GM21390 (cell line): ENCODE data around the gene CCDC110.

Source experiments
- ATAC-seq: cut with Tn5 transposase; IDR thresholded peaks from one replicate; pipeline ENCODE4 v1.9.1; 2021; ENCODE audit not compliant: unreplicated experiment

Gene CCDC110

GRCh38 chr4:185424905-185425646 is 46.5 kb downstream of the CCDC110 start:
- peak; percentile 1 for ATAC-seq

- no peak for ATAC-seq
These were observed 50.0 kb downstream of the CCDC110 start for GRCh38 chr4:185421366-185422124.

DNA sequence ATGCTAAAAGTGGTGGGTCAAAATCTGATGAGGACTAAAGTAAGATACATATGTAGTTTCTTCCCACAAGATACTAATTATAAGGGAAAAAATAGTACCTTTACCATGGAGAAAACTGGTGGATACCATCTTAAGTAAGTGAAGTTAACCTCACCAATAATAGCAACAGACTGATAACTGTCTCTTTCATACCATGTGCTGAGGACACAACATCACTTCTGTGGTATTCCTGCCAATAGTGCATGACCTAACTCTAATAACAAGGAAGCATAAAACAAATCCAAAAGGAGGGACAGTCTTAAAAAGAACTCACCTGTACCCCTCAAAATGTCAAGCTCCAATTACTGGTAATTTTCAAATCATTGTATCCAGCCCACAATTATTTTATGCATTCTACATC is 54.6 kb downstream of the CCDC110 start:
- no peak for ATAC-seq

DNA sequence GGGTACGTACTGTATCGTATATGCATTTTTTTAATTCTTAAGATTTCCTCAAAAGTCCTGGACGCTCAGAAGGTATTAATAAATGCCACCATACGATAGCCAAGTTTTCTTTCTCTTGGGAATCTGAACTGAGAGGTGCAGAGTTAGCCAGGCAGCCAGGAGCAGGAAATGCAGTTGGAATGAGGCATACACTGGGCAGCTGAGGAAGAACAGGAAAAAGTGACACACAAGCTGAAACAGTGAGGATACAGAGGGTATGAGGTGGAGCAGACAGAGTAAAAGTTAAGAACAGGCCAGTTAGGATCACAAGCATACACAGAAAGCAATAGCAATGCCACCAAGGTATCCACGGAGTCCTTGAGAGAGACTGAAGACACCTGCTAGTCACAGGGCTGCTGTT is 59.1 kb downstream of the CCDC110 start:
- ATAC-seq = no peak

DNA sequence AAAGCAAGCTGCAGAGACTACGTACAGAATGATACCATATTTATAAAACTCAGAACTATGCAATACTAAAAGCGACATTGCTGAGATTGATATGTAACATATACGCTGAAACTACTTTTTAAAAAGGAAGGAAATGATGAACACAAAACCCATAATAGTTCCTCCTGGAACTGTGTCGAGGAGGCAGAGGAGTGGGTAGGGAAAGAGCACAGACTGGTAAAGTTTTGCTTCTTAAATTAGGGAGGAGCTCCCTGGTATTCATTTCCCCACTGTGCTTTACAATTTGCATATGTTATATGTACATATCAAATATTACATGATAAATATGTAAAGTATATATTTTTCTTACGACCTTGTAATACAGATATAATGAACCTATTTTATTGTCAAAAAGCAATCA is 59.7 kb downstream of the CCDC110 start:
- ATAC-seq = no peak

DNA sequence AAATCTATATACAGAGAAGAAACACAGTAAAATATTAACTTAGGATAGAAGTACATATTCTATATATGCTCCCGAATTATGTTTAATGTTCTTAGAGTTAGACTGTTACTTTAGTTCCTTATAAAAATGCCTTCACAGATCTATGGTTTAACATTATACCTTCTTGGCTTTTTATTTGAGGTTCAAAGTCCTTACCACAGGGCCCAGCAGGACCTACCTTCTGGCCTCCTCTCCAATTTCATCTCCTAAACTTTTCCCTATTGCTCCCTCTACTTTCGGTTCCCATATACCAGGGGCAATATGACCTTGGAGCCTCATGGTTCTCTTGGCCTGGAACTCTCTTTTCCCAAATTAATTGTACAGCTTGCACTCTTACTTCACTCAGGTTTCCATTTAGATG is 63.1 kb downstream of the CCDC110 start:
- no peak for ATAC-seq

GRCh38 chr4:185405296-185405999 is 66.1 kb downstream of the CCDC110 start:
- peak; percentile 80 for ATAC-seq

GRCh38 chr4:185404031-185404430 is 67.5 kb downstream of the CCDC110 start:
- no peak for ATAC-seq

GRCh38 chr4:185399466-185399865 is 72.1 kb downstream of the CCDC110 start:
- no peak for ATAC-seq

- ATAC-seq = no peak
These were observed 72.9 kb downstream of the CCDC110 start for GRCh38 chr4:185398618-185399017.

DNA sequence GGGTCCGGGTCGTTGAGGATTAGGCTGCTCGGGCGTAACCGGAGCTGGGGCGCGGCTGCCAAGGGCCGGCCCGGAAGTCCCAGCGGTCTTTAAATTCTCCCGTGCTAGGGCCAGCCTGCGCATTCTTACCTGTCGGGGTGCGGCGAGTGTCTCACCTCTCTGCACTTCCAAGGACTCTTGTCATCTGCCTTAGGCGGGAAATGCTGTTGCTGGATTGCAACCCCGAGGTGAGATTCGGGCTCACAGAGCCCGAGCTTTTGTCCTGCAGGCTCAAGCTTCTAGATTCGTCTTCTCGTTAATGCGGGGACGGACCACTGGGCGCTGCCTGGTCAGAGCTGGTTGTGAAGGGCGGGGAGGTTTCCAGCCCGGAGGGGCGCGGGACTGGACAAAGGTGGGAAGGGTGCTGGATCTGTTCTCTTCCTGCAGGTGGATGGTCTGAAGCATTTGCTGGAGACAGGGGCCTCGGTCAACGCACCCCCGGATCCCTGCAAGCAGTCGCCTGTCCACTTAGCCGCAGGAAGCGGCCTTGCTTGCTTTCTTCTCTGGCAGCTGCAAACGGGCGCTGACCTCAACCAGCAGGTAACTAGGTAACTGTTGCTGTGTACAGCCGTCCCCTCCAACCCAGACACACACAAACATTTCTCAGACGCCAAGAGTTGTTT is 74.7 kb downstream of the CCDC110 start, which contains the start of gene ANKRD37:
Gene ANKRD37, plus strand, starts transcription at position 118 of the 662 bp plus-strand sequence. Its CDS starts 83 bp downstream, at position 201.
- no peak for ATAC-seq

GRCh38 chr4:185395956-185396723 is 75.4 kb downstream of the CCDC110 start:
- ATAC-seq = peak; percentile 79

- ATAC-seq = no peak
These were observed 76.1 kb downstream of the CCDC110 start, which contains the start of gene LRP2BP for GRCh38 chr4:185395238-185395955. LRP2BP (minus strand) TSS chr4:185395924; CDS start chr4:185378186, 17,738 bp downstream.
